IMR-90 (cell line): ENCODE data around the gene HERC4. TPM values are rescaled to one million over a fixed set of nuclear protein-coding genes. Genes with fewer than 3 reads are reported as not detected.

Experiments used
- ATAC-seq: fragments of 200-7000 bp; cut with Tn5 transposase; 2 replicates; pipeline ENCODE4 v1.9.1; 2020; ENCODE audit warnings: low read depth, mild to moderate bottlenecking, moderate library complexity
- BruUV-seq: library from RNA; stranded (reverse); fragments of 400-500 nt; replicated peaks from 2 replicates; lab custom pipeline; 2021; lab: Mats Ljungman, UMichigan
- CTCF ChIA-PET: fragments of 300-600 bp; formaldehyde crosslinking; extraction: SDS; loops from one replicate; lab custom pipeline; 2021; ENCODE audit warnings: antibody characterized with exemption; lab: Yijun Ruan, JAX
- POLR2A ChIA-PET: fragments of 300-600 bp; sonication (Branson Sonifier 250); formaldehyde crosslinking; loops from one replicate; lab custom pipeline; 2022; ENCODE audit warnings: antibody characterized with exemption; ENCODE audit not compliant: unreplicated experiment; lab: Charles Lee
- DNase-seq: peaks from one replicate; pipeline ENCODE4 v3.0.0; 2013
- H2AFZ ChIP-seq: replicated peaks from 2 replicates; pipeline ENCODE3; 2013; ENCODE audit warnings: low read length, mild to moderate bottlenecking; ENCODE audit not compliant: poor library complexity
- H2AK5ac ChIP-seq: 2 replicates; pipeline ENCODE4 v1.6.1; 2013; ENCODE audit warnings: low read depth, low read length, inconsistent platforms
- H2AK9ac ChIP-seq: replicated peaks from 2 replicates; pipeline ENCODE3; 2013; ENCODE audit warnings: mild to moderate bottlenecking, low read depth, low read length, moderate library complexity; ENCODE audit not compliant: poor library complexity
- H2BK120ac ChIP-seq: 2 replicates; pipeline ENCODE4 v1.6.1; 2013; ENCODE audit warnings: low read depth, low read length, inconsistent platforms
- H2BK15ac ChIP-seq: 3 replicates; pipeline ENCODE4 v1.6.1; 2013; ENCODE audit warnings: low read depth, low read length, inconsistent platforms
- H2BK20ac ChIP-seq: 2 replicates; pipeline ENCODE4 v1.6.1; 2013; ENCODE audit warnings: low read depth, mild to moderate bottlenecking, inconsistent platforms, low read length, moderate library complexity
- H2BK5ac ChIP-seq: 2 replicates; pipeline ENCODE4 v1.6.1; 2013; ENCODE audit warnings: mild to moderate bottlenecking, low read depth, low read length, inconsistent platforms; ENCODE audit not compliant: poor library complexity, severe bottlenecking
- H3K14ac ChIP-seq: replicated peaks from 2 replicates; pipeline ENCODE4 v1.6.1; 2013; ENCODE audit warnings: low read depth, low read length, inconsistent platforms
- H3K18ac ChIP-seq: 2 replicates; pipeline ENCODE4 v1.6.1; 2013; ENCODE audit warnings: low read depth, low read length, control low read depth
- H3K23ac ChIP-seq: 2 replicates; pipeline ENCODE4 v1.6.1; 2013; ENCODE audit warnings: low read depth, low read length, inconsistent platforms
- H3K27ac ChIP-seq: 2 replicates; pipeline ENCODE4 v1.5.1; 2013; ENCODE audit warnings: mild to moderate bottlenecking, control low read depth, low read length; ENCODE audit not compliant: insufficient read depth
- H3K27me3 ChIP-seq: 2 replicates; pipeline ENCODE4 v1.6.1; 2013; ENCODE audit warnings: low read length; ENCODE audit not compliant: control insufficient read depth, insufficient read depth
- H3K36me3 ChIP-seq: 2 replicates; pipeline ENCODE4 v1.6.1; 2013; ENCODE audit warnings: low read length, mixed read lengths; ENCODE audit not compliant: control insufficient read depth, insufficient read depth
- H3K4ac ChIP-seq: 2 replicates; pipeline ENCODE4 v1.6.1; 2013; ENCODE audit warnings: low read depth, low read length, inconsistent platforms
- H3K4me1 ChIP-seq: 2 replicates; pipeline ENCODE4 v1.6.1; 2013; ENCODE audit warnings: low read length, mixed read lengths; ENCODE audit not compliant: control insufficient read depth, insufficient read depth
- H3K4me2 ChIP-seq: 2 replicates; pipeline ENCODE4 v1.6.1; 2013; ENCODE audit warnings: low read depth, mild to moderate bottlenecking, control low read depth, low read length, moderate library complexity
- H3K4me3 ChIP-seq: 2 replicates; pipeline ENCODE4 v1.5.1; 2013; ENCODE audit warnings: low read depth, mild to moderate bottlenecking, control low read depth, low read length, moderate library complexity; ENCODE audit not compliant: insufficient read depth
- H3K56ac ChIP-seq: 2 replicates; pipeline ENCODE4 v1.6.1; 2013; ENCODE audit warnings: low read length, inconsistent platforms; ENCODE audit not compliant: insufficient read depth; ENCODE audit errors: extremely low read depth
- H3K79me1 ChIP-seq, 2 experiments: 2 replicates each; pipeline ENCODE4 v1.6.1; 2013; ENCODE audit warnings: low read length in 2 of 2, inconsistent platforms in 1 of 2, low read depth in 1 of 2
- H3K9ac ChIP-seq: 2 replicates; pipeline ENCODE4 v1.6.1; 2013; ENCODE audit warnings: low read depth, low read length, control low read depth
- H3K9me1 ChIP-seq: 2 replicates; pipeline ENCODE4 v1.6.1; 2013; ENCODE audit warnings: low read length, inconsistent platforms; ENCODE audit not compliant: insufficient read depth
- H3K9me3 ChIP-seq: 2 replicates; pipeline ENCODE4 v1.6.1; 2013; ENCODE audit warnings: low read length; ENCODE audit not compliant: control insufficient read depth, insufficient read depth
- H4K20me1 ChIP-seq: 2 replicates; pipeline ENCODE4 v1.6.1; 2013; ENCODE audit warnings: low read length, inconsistent platforms; ENCODE audit not compliant: insufficient read depth
- H4K5ac ChIP-seq: 2 replicates; pipeline ENCODE4 v1.6.1; 2013; ENCODE audit warnings: mild to moderate bottlenecking, low read depth, low read length, control low read depth
- H4K8ac ChIP-seq, 2 experiments: 2 replicates each; pipeline ENCODE4 v1.6.1; 2013; ENCODE audit warnings: low read depth in 2 of 2, low read length in 2 of 2, control low read depth in 1 of 2, inconsistent platforms in 1 of 2
- H4K91ac ChIP-seq: 2 replicates; pipeline ENCODE4 v1.6.1; 2013; ENCODE audit warnings: low read depth, low read length, inconsistent platforms; ENCODE audit not compliant: insufficient read depth
- BHLHE40 ChIP-seq: fragments of 150-350 bp; IDR thresholded peaks from 2 replicates; pipeline ENCODE4 v1.6.1; 2016; ENCODE audit warnings: mild to moderate bottlenecking, low read depth, low read length
- ELK1 ChIP-seq: fragments of 150-350 bp; IDR thresholded peaks from 2 replicates; pipeline ENCODE4 v1.6.1; 2016; ENCODE audit warnings: low read depth, mild to moderate bottlenecking, low read length, moderate library complexity, borderline replicate concordance
- MAFK ChIP-seq: IDR thresholded peaks from 2 replicates; pipeline ENCODE4 v1.6.1; 2012; ENCODE audit warnings: low read depth, low read length, improper control_type of control experiment
- MXI1 ChIP-seq: IDR thresholded peaks from 2 replicates; pipeline ENCODE4 v1.6.1; 2012; ENCODE audit warnings: low read depth, mild to moderate bottlenecking, low read length, moderate library complexity, borderline replicate concordance
- SMC3 ChIP-seq: fragments of 150-350 bp; IDR thresholded peaks from 2 replicates; pipeline ENCODE4 v1.6.1; 2016; ENCODE audit warnings: low read depth, mild to moderate bottlenecking, antibody characterized with exemption, low read length, moderate library complexity
- WGBS, 2 experiments: methylation state at CpG; one replicate each; pipeline versions ENCODE4 v1.1.5 to v1.1.7; 2013; ENCODE audit warnings: missing lambda C conversion rate in 2 of 2; ENCODE audit not compliant: insufficient read length in 1 of 2; ENCODE audit errors: extremely low coverage in 2 of 2; 5-methylcytosine and 5-hydroxymethylcytosine counted together
- dilution Hi-C: fragments of 300-500 bp; cut with HindIII; formaldehyde crosslinking; loops from one replicate; pipeline ENCODE4 v1.14.3; 2018; ENCODE audit warnings: low sequenced_read_pairs; ENCODE audit not compliant: unreplicated experiment
- in situ Hi-C: fragments of 300-500 bp; cut with MboI; formaldehyde crosslinking; loops from 3 replicates; pipeline ENCODE4 v1.14.3; 2019; ENCODE audit warnings: low sequenced_read_pairs, inconsistent platforms, mixed read lengths
- intact Hi-C: fragments of 100-400 bp; cut with micrococcal nuclease; formaldehyde crosslinking; loops from 2 replicates; pipeline ENCODE4 v1.10.0; 2022
- polyA plus RNA-seq, 3 experiments: library from polyadenylated mRNA; depleted of rRNA; stranded (reverse); fragments of >200 nt; gene quantifications; 2 replicates each; pipeline ENCODE4 v1.2.3, GENCODE V29; 2012; ENCODE audit warnings: low replicate concordance in 1 of 3
- total RNA-seq: library from RNA; depleted of rRNA; stranded (reverse); fragments of >200 nt; gene quantifications from 2 replicates; pipeline ENCODE4 v1.2.3, GENCODE V29; 2012
- TF ChIP-seq, protein P1 (sequence below): conservative IDR thresholded peaks from 2 replicates; pipeline ENCODE4 v1.5.1; 2012; ENCODE audit warnings: mild to moderate bottlenecking, low read depth, low read length, improper control_type of control experiment

HERC4 gene
- total and polyA plus RNA-seq, 2 of the 4 experiments (the other 2 are of a cell fraction) = 66.6 to 92.8 TPM

DNA sequence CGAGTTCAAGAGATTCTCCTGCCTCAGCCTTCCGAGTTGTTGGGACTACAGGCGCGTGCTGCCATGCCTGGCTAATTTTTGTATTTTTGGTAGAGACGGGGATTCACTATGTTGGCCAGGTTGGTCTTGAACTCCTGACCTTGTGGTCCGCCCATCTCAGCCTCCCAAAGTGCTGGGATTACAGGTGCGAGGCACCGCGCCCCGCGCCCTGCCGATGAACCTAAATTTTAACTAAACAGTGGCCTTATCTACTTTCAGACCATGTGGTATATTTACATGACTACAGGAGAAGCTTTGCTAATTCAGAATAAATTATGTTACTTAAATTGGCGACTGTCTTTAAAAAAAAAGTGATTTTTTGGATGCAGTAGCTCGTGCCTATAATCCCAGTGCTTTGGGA lies 181.4 kb downstream of the HERC4 start:
- H3K18ac ChIP-seq = no peak overlapping the region
- no peak overlapping the region for H3K9ac ChIP-seq
- H2BK120ac ChIP-seq = no peak overlapping the region
- no TSS peak for BruUV-seq
- in situ Hi-C loops = no loop called here
- H2AFZ ChIP-seq = no peak overlapping the region
- POLR2A ChIA-PET = no interaction called here
- CTCF ChIA-PET = interaction anchor here (0.6 kb wide), 1 partner anchor 300 kb away, joined by 3 read pairs; no protein-coding TSS in a partner anchor
- WGBS, 2 experiments = no CpG with 5 or more reads among the region's 14 CpGs
- no peak overlapping the region for H2BK20ac ChIP-seq
- H3K14ac ChIP-seq = no peak overlapping the region
- H3K4me1 ChIP-seq = no peaks in the 10 kb centered on the region; the same call in 1 of the 2 replicates
- no peaks in the 10 kb centered on the region for H4K20me1 ChIP-seq
- no peak overlapping the region for H3K4me2 ChIP-seq
- no peak overlapping the region for H3K23ac ChIP-seq
- intact Hi-C loops = no loop called here
- H2AK9ac ChIP-seq = no peak overlapping the region
- H2BK5ac ChIP-seq = no peak overlapping the region
- ATAC-seq (no peak), DNase-seq (no peak)
- H3K79me1 ChIP-seq = peaks cover 25 to 37% of the 10 kb centered on the region in 2 experiments; a peak in 3 of 4 replicates
- no peak overlapping the region for H2AK5ac ChIP-seq
- H3K4me3 ChIP-seq = no peak overlapping the region
- H3K36me3 ChIP-seq = peaks cover 40% of the 10 kb centered on the region
- H3K4ac ChIP-seq = no peak overlapping the region
- TF ChIP-seq, protein P1, sequence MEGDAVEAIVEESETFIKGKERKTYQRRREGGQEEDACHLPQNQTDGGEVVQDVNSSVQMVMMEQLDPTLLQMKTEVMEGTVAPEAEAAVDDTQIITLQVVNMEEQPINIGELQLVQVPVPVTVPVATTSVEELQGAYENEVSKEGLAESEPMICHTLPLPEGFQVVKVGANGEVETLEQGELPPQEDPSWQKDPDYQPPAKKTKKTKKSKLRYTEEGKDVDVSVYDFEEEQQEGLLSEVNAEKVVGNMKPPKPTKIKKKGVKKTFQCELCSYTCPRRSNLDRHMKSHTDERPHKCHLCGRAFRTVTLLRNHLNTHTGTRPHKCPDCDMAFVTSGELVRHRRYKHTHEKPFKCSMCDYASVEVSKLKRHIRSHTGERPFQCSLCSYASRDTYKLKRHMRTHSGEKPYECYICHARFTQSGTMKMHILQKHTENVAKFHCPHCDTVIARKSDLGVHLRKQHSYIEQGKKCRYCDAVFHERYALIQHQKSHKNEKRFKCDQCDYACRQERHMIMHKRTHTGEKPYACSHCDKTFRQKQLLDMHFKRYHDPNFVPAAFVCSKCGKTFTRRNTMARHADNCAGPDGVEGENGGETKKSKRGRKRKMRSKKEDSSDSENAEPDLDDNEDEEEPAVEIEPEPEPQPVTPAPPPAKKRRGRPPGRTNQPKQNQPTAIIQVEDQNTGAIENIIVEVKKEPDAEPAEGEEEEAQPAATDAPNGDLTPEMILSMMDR = no peak
- TF ChIP-seq MXI1 (no peak), MAFK (no peak), BHLHE40 (no peak), ELK1 (no peak), SMC3 (no peak)
- dilution Hi-C loops = no loop called here
- H3K9me3 ChIP-seq = no peaks in the 10 kb centered on the region
- no peak overlapping the region for H4K91ac ChIP-seq
- H3K9me1 ChIP-seq = no peaks in the 10 kb centered on the region
- no peak overlapping the region for H2BK15ac ChIP-seq
- H3K27me3 ChIP-seq = no peaks in the 10 kb centered on the region
- H3K27ac ChIP-seq = no peak overlapping the region
- no peak overlapping the region for H3K56ac ChIP-seq
- H4K8ac ChIP-seq = no peak overlapping the region
- H4K5ac ChIP-seq = no peak overlapping the region
